ENCODE measurements around the gene NTM. TPM values are rescaled to one million over a fixed set of nuclear protein-coding genes. Genes with fewer than 3 reads are reported as not detected.

The NTM gene
- total and polyA plus RNA-seq, 2 donors (not counting 3 experiments of a cell fraction or from before 2014, with no cell fraction given): 1.00 to 1.1 TPM

- intact Hi-C loops (cut with micrococcal nuclease): no loop called here
- Histone ChIP-seq H3K36me3 (ENCODE audit: control insufficient read depth in 2 of 2, extremely low read depth in 1 of 2, insufficient read depth in 2 of 2, low read length in 2 of 2) (no peaks in the 10 kb centered on the region), H3K4me1 (ENCODE audit: control insufficient read depth, extremely low read depth, insufficient read depth, low read length) (no peaks in the 10 kb centered on the region), H3K9me1 (replicated peaks; ENCODE audit: control insufficient read depth, extremely low read depth, insufficient read depth, low read length) (no peaks in the 10 kb centered on the region), H4K20me1 (replicated peaks; ENCODE audit: control insufficient read depth, extremely low read depth, insufficient read depth, low read length) (no peaks in the 10 kb centered on the region), H3K9me3 (replicated peaks; ENCODE audit: control insufficient read depth, insufficient read depth, low read length) (no peaks in the 10 kb centered on the region), H3K4me2 (ENCODE audit: insufficient read depth, low read length) (no peak overlapping the region), H2AFZ (ENCODE audit: low read depth, low read length) (no peak overlapping the region), H3K27me3 (ENCODE audit: control insufficient read depth in 2 of 2, insufficient read depth in 2 of 2, low read length in 2 of 2) (peaks cover 6 to 11% of the 10 kb centered on the region in 2 experiments), H3K4me3 (replicated peaks in 1 of 3; ENCODE audit: insufficient read depth in 1 of 3, low read depth in 1 of 3, low read length in 3 of 3) (no peak overlapping the region), H3K27ac (ENCODE audit: insufficient read depth, low read depth, low read length) (no peak overlapping the region), H3K79me2 (ENCODE audit: control insufficient read depth, insufficient read depth, low read length) (no peaks in the 10 kb centered on the region), H3K9ac (replicated peaks; ENCODE audit: extremely low read depth, insufficient read depth, low read length) (no peak overlapping the region)
- TF ChIP-seq CTCF (IDR thresholded peaks at IDR 0.05; ENCODE audit: extremely low read depth in 1 of 2, insufficient read depth in 1 of 2, low read depth in 1 of 2, low read length in 2 of 2): no peak
- no peak for TF ChIP-seq MAX (IDR thresholded peaks at IDR 0.05; ENCODE audit: insufficient read depth, insufficient read length)
- TF ChIP-seq GATA2 (IDR thresholded peaks at IDR 0.05; ENCODE audit: insufficient read depth, insufficient read length, low read depth, low read length): no peak
- no peak for TF ChIP-seq POLR2A (IDR thresholded peaks at IDR 0.05; ENCODE audit: low read depth, low read length)
- TF ChIP-seq JUN (IDR thresholded peaks at IDR 0.05; ENCODE audit: borderline replicate concordance, insufficient read depth, insufficient read length, low read depth): no peak
- no peak for TF ChIP-seq EZH2 (IDR thresholded peaks at IDR 0.05; ENCODE audit: borderline replicate concordance, low read depth, low read length, severe bottlenecking)
- TF ChIP-seq POLR2AphosphoS5 (IDR thresholded peaks at IDR 0.05; ENCODE audit: insufficient read depth, low read depth, low read length): no peak
- no peak for TF ChIP-seq FOS (IDR thresholded peaks at IDR 0.05; ENCODE audit: borderline replicate concordance, insufficient read depth, low read length)
- TF ChIP-seq MYC (IDR thresholded peaks at IDR 0.05; ENCODE audit: low read depth, low read length): no peak
- DNase-seq (ENCODE audit: low read depth, low spot score): no peak
- ChIA-PET POLR2A (no interaction called here), CTCF (interaction anchor here (0.8 to 0.9 kb wide), 2 partner anchors 8 to 54 kb away, joined by 3 read pairs; no protein-coding TSS in a partner anchor)
- no peak for FAIRE-seq
- BruUV-seq (replicated peaks): no TSS peak
- dilution Hi-C loops (cut with MboI; ENCODE audit: extremely low pct_ligation_motif_present, low sequenced_read_pairs): no loop called here
These were observed 432.2 kb downstream of the NTM start for GRCh38 chr11:131802440-131803115.

Data from endothelial cell of umbilical vein (primary cell).